Measurements from ENCODE around the gene FMNL2.

DNA sequence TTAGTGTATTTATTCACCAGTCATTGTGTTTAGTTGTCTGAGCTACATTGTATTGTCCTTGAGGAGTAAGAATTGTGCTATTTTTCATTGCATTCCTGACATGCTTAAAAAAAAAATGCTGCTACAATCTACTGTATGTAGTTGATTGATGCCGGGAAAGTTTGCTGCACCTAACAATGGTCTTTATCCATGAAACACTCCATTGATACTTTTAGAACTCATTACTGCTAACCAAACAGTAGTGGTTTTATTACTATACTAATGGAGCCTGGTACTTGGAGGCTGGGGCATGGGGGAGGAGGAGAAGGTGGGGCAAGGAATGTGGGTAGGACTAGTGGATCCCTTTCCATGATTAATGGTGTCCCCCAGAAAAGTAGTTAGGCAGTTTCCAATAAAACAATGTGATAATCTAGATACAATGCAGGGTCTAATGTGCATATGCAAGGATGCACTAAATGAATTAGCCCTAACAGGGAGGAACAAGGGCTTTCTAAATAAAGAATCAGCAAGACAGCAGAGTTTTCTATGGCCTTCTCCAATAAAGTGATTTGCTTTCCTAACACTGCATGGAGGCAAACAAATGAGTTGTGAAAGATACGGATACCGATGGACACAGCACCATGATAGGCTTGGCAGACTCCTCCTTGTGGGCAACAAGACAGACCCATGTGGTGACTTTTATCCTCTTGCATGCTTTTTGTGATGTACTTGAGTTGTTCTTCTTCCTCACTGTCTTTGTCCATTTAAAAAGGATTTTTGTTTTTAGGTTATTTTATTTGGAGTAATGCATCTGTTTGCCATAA lies 78.5 kb downstream of the FMNL2 start:
- TF ChIP-seq, protein P1, sequence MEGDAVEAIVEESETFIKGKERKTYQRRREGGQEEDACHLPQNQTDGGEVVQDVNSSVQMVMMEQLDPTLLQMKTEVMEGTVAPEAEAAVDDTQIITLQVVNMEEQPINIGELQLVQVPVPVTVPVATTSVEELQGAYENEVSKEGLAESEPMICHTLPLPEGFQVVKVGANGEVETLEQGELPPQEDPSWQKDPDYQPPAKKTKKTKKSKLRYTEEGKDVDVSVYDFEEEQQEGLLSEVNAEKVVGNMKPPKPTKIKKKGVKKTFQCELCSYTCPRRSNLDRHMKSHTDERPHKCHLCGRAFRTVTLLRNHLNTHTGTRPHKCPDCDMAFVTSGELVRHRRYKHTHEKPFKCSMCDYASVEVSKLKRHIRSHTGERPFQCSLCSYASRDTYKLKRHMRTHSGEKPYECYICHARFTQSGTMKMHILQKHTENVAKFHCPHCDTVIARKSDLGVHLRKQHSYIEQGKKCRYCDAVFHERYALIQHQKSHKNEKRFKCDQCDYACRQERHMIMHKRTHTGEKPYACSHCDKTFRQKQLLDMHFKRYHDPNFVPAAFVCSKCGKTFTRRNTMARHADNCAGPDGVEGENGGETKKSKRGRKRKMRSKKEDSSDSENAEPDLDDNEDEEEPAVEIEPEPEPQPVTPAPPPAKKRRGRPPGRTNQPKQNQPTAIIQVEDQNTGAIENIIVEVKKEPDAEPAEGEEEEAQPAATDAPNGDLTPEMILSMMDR (IDR thresholded peaks at IDR 0.05) = no peak
- no peak for TF ChIP-seq EP300 (IDR thresholded peaks at IDR 0.05)

All from stomach (tissue), 4 donors.